H9 (cell line): ENCODE data around the gene PIP5K1A. TPM values are rescaled to one million over a fixed set of nuclear protein-coding genes. Genes with fewer than 3 reads are reported as not detected.

Experiments
- DNase-seq: peaks from one replicate; pipeline ENCODE4 v3.0.0-alpha.2; 2017
- H2AFZ ChIP-seq: one replicate; pipeline ENCODE4 v1.6.1; 2013; ENCODE audit warnings: mild to moderate bottlenecking, low read length, control low read depth, moderate library complexity
- H2AK5ac ChIP-seq: 2 replicates; pipeline ENCODE4 v1.6.1; 2013; ENCODE audit warnings: low read length, control low read depth, mixed read lengths; ENCODE audit not compliant: insufficient read length
- H2BK120ac ChIP-seq: one replicate; pipeline ENCODE4 v1.6.1; 2013; ENCODE audit warnings: low read depth, mild to moderate bottlenecking, low read length, control low read depth, inconsistent platforms; ENCODE audit not compliant: poor library complexity, severe bottlenecking
- H2BK12ac ChIP-seq: 2 replicates; pipeline ENCODE4 v1.6.1; 2013; ENCODE audit warnings: low read length, control low read depth, mixed read lengths, low read depth; ENCODE audit not compliant: insufficient read length
- H2BK15ac ChIP-seq: 2 replicates; pipeline ENCODE4 v1.6.1; 2013; ENCODE audit warnings: low read depth, low read length, control low read depth
- H2BK20ac ChIP-seq: one replicate; pipeline ENCODE4 v1.6.1; 2013; ENCODE audit warnings: low read depth, mild to moderate bottlenecking, low read length, control low read depth, inconsistent platforms; ENCODE audit not compliant: poor library complexity, severe bottlenecking
- H2BK5ac ChIP-seq: 2 replicates; pipeline ENCODE4 v1.6.1; 2013; ENCODE audit warnings: low read length, control low read depth, mixed read lengths; ENCODE audit not compliant: insufficient read length
- H3K14ac ChIP-seq: 2 replicates; pipeline ENCODE4 v1.6.1; 2013; ENCODE audit warnings: low read length, control low read depth; ENCODE audit not compliant: insufficient read depth
- H3K18ac ChIP-seq: 2 replicates; pipeline ENCODE4 v1.6.1; 2013; ENCODE audit warnings: low read depth, mild to moderate bottlenecking, mixed read lengths, low read length, control low read depth; ENCODE audit not compliant: insufficient read length
- H3K23ac ChIP-seq: 2 replicates; pipeline ENCODE4 v1.6.1; 2013; ENCODE audit warnings: low read length, control low read depth, mixed read lengths, low read depth; ENCODE audit not compliant: insufficient read length
- H3K23me2 ChIP-seq: 2 replicates; pipeline ENCODE4 v1.6.1; 2013; ENCODE audit warnings: low read depth, mild to moderate bottlenecking, mixed read lengths, low read length, control low read depth; ENCODE audit not compliant: insufficient read length, poor library complexity, severe bottlenecking
- H3K27ac ChIP-seq: 2 replicates; pipeline ENCODE4 v1.5.1; 2013; ENCODE audit warnings: low read length, control low read depth, mixed read lengths, low read depth; ENCODE audit not compliant: insufficient read length
- H3K27me3 ChIP-seq: 2 replicates; pipeline ENCODE4 v1.6.1; 2013; ENCODE audit warnings: low read length, control low read depth, inconsistent platforms; ENCODE audit not compliant: insufficient read depth
- H3K4ac ChIP-seq: 2 replicates; pipeline ENCODE4 v1.6.1; 2013; ENCODE audit warnings: low read depth, mild to moderate bottlenecking, control low read depth, inconsistent platforms, low read length, moderate library complexity
- H3K4me1 ChIP-seq: 2 replicates; pipeline ENCODE4 v1.6.1; 2013; ENCODE audit warnings: low read length, control low read depth, inconsistent platforms; ENCODE audit not compliant: insufficient read depth
- H3K4me2 ChIP-seq: 2 replicates; pipeline ENCODE4 v1.6.1; 2013; ENCODE audit warnings: low read length, control low read depth, mixed read lengths; ENCODE audit not compliant: insufficient read length, insufficient read depth
- H3K56ac ChIP-seq: 2 replicates; pipeline ENCODE4 v1.6.1; 2013; ENCODE audit warnings: low read depth, mild to moderate bottlenecking, mixed read lengths, low read length, control low read depth; ENCODE audit not compliant: insufficient read length
- H3K79me1 ChIP-seq: 2 replicates; pipeline ENCODE4 v1.6.1; 2013; ENCODE audit warnings: low read depth, mild to moderate bottlenecking, moderate library complexity, low read length, control low read depth, inconsistent platforms; ENCODE audit not compliant: insufficient read depth, poor library complexity, severe bottlenecking
- H3K79me2 ChIP-seq: 2 replicates; pipeline ENCODE4 v1.6.1; 2013; ENCODE audit warnings: low read length, control low read depth, inconsistent platforms; ENCODE audit not compliant: insufficient read depth
- H3K9ac ChIP-seq: 2 replicates; pipeline ENCODE4 v1.6.1; 2013; ENCODE audit warnings: low read length, control low read depth, mixed read lengths; ENCODE audit not compliant: insufficient read length; ENCODE audit errors: extremely low read depth
- H3K9me3 ChIP-seq: one replicate; pipeline ENCODE4 v1.6.1; 2013; ENCODE audit warnings: low read depth, low read length, inconsistent platforms; ENCODE audit not compliant: control insufficient read depth
- H3T11ph ChIP-seq: one replicate; pipeline ENCODE4 v1.6.1; 2013; ENCODE audit warnings: mild to moderate bottlenecking, low read length, control low read depth, inconsistent platforms
- H4K20me1 ChIP-seq: one replicate; pipeline ENCODE4 v1.6.1; 2013; ENCODE audit not compliant: control insufficient read depth, insufficient read length, insufficient read depth
- H4K5ac ChIP-seq: 2 replicates; pipeline ENCODE4 v1.6.1; 2013; ENCODE audit warnings: low read depth, mild to moderate bottlenecking, mixed read lengths, low read length, control low read depth; ENCODE audit not compliant: insufficient read length
- H4K8ac ChIP-seq: replicated peaks from 2 replicates; pipeline ENCODE4 v1.6.1; 2013; ENCODE audit warnings: low read length, control low read depth, mixed read lengths, low read depth; ENCODE audit not compliant: insufficient read length
- H4K91ac ChIP-seq: 2 replicates; pipeline ENCODE4 v1.6.1; 2013; ENCODE audit warnings: low read depth, mild to moderate bottlenecking, moderate library complexity, mixed read lengths, low read length, control low read depth; ENCODE audit not compliant: insufficient read length
- H3K27ac Mint-ChIP-seq, 3 experiments: 2 replicates in 2 of 3; 3 replicates in 1 of 3; pipeline ENCODE4 v1.8.0; 2020 to 2021; ENCODE audit warnings: mixed read lengths in 3 of 3, mild to moderate bottlenecking in 1 of 3, moderate library complexity in 1 of 3
- H3K27me3 Mint-ChIP-seq: 2 replicates; pipeline ENCODE4 v1.8.0; 2021; ENCODE audit warnings: low read depth, mild to moderate bottlenecking, moderate library complexity, mixed read lengths
- H3K36me3 Mint-ChIP-seq, 3 experiments: 2 replicates in 2 of 3; 3 replicates in 1 of 3; pipeline ENCODE4 v1.8.0; 2020 to 2021; ENCODE audit warnings: low read depth in 3 of 3, mixed read lengths in 3 of 3; ENCODE audit not compliant: insufficient read depth in 1 of 3
- H3K4me1 Mint-ChIP-seq, 2 experiments: 2 replicates each; pipeline ENCODE4 v1.8.0; 2020; ENCODE audit warnings: mixed read lengths in 2 of 2
- H3K4me3 Mint-ChIP-seq, 2 experiments: 2 replicates in 1 of 2; 3 replicates in 1 of 2; pipeline ENCODE4 v1.8.0; 2020 to 2021; ENCODE audit warnings: mild to moderate bottlenecking in 2 of 2, mixed read lengths in 2 of 2, moderate library complexity in 1 of 2
- H3K9me3 Mint-ChIP-seq, 2 experiments: 2 replicates in 1 of 2; 3 replicates in 1 of 2; pipeline ENCODE4 v1.8.0; 2020; ENCODE audit warnings: mild to moderate bottlenecking in 2 of 2, mixed read lengths in 2 of 2, moderate library complexity in 1 of 2
- WGBS: extraction: QIAGEN DNeasy Blood & Tissue Kit; methylation state at CpG from one replicate; pipeline ENCODE4 v1.1.7; 2013; ENCODE audit warnings: missing lambda C conversion rate, low lambda C conversion rate, mixed read lengths; ENCODE audit not compliant: insufficient read length; ENCODE audit errors: extremely low coverage; 5-methylcytosine and 5-hydroxymethylcytosine counted together
- total RNA-seq: library from RNA; stranded (reverse); gene quantifications from 2 replicates; pipeline ENCODE4 v1.2.1, GENCODE V29; 2021
- TF ChIP-seq, protein P1 (sequence below): fragments of 200-600 bp; sonication (generic); conservative IDR thresholded peaks from 3 replicates; pipeline ENCODE4 v1.8.0; 2021; ENCODE audit warnings: antibody characterized with exemption, mild to moderate bottlenecking

Gene PIP5K1A
- total RNA-seq, 1 experiment from 2014 or later = 94.6 TPM

DNA sequence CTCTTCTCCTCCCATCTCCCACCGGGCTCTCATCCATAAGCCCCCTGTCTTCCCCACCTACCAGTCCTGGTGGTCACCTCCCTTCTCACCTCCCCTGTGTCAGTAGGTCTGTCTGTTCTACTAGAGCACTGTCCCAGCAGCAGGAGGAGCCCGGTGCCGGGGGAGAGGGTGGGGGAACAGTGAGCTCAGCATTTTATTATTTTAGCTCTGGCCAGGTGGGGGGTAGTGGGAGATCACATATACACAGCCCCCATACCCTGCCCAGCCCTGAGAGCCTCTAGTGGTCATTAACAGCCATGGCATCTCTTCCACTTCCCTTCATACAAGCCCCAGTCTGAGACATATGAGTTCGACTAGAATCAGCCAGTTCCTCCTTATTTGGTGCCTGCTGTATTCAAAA lies 22.5 kb upstream of the PIP5K1A start, which contains the start of gene TMOD4:
TMOD4 (minus strand) TSS at position 119 of the 400 bp plus-strand sequence. CDS start 1,106 bp downstream, outside the sequence.
- Histone ChIP-seq H3K56ac (no peak within 1 kb of the TSS), H3K9ac (no peak within 1 kb of the TSS), H2BK12ac (no peak within 1 kb of the TSS), H2BK20ac (no peak within 1 kb of the TSS), H3K4me1 (no peaks in the 10 kb centered on the region), H3K27ac (no peak within 1 kb of the TSS), H2AK5ac (no peak within 1 kb of the TSS), H4K91ac (no peak within 1 kb of the TSS), H3T11ph (no peak within 1 kb of the TSS), H4K5ac (no peak within 1 kb of the TSS), H2BK5ac (no peak within 1 kb of the TSS), H3K9me3 (no peaks in the 10 kb centered on the region), H3K23me2 (no peaks in the 10 kb centered on the region), H2BK120ac (no peak within 1 kb of the TSS), H4K20me1 (no peaks in the 10 kb centered on the region), H3K18ac (no peak within 1 kb of the TSS), H3K79me2 (no peaks in the 10 kb centered on the region), H3K79me1 (no peaks in the 10 kb centered on the region), H3K14ac (no peak within 1 kb of the TSS), H3K4me2 (no peak within 1 kb of the TSS), H2BK15ac (no peak within 1 kb of the TSS), H3K27me3 (no peaks in the 10 kb centered on the region), H2AFZ (no peak within 1 kb of the TSS), H3K4ac (no peak within 1 kb of the TSS), H3K23ac (no peak within 1 kb of the TSS), H4K8ac (no peak within 1 kb of the TSS)
- no peak within 1 kb of the TSS; a peak in 1 of 5 replicates for H3K4me3 Mint-ChIP-seq
- no CpG with 5 or more reads among the region's 4 CpGs for WGBS
- TF ChIP-seq, protein P1, sequence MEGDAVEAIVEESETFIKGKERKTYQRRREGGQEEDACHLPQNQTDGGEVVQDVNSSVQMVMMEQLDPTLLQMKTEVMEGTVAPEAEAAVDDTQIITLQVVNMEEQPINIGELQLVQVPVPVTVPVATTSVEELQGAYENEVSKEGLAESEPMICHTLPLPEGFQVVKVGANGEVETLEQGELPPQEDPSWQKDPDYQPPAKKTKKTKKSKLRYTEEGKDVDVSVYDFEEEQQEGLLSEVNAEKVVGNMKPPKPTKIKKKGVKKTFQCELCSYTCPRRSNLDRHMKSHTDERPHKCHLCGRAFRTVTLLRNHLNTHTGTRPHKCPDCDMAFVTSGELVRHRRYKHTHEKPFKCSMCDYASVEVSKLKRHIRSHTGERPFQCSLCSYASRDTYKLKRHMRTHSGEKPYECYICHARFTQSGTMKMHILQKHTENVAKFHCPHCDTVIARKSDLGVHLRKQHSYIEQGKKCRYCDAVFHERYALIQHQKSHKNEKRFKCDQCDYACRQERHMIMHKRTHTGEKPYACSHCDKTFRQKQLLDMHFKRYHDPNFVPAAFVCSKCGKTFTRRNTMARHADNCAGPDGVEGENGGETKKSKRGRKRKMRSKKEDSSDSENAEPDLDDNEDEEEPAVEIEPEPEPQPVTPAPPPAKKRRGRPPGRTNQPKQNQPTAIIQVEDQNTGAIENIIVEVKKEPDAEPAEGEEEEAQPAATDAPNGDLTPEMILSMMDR = peak; percentile 72
- no peaks in the 10 kb centered on the region for H3K9me3 Mint-ChIP-seq
- no peaks in the 10 kb centered on the region for H3K27me3 Mint-ChIP-seq
- peaks cover 34 to 62% (median 54%) of the 10 kb centered on the region in 3 experiments; a peak in 6 of 7 replicates for H3K36me3 Mint-ChIP-seq
- peak within 1 kb of the TSS; percentile 28 to 60 (median 35); a peak in 3 of 7 replicates for H3K27ac Mint-ChIP-seq
- DNase-seq = no peak
- H3K4me1 Mint-ChIP-seq = no peaks in the 10 kb centered on the region
